HG03378 (cell line): ENCODE results near the gene LRRC4C.

Source experiments
- ATAC-seq: cut with Tn5 transposase; IDR thresholded peaks from one replicate; pipeline ENCODE4 v1.9.1; 2021; ENCODE audit warnings: mild to moderate bottlenecking, moderate library complexity; ENCODE audit not compliant: unreplicated experiment

LRRC4C gene

GRCh38 chr11:41459465-41460401, at the start of gene LRRC4C:
Gene LRRC4C (minus strand): TSS chr11:41459652.
- no peak for ATAC-seq

GRCh38 chr11:41508121-41508520, 48.7 kb upstream of the LRRC4C start:
- no peak for ATAC-seq

DNA sequence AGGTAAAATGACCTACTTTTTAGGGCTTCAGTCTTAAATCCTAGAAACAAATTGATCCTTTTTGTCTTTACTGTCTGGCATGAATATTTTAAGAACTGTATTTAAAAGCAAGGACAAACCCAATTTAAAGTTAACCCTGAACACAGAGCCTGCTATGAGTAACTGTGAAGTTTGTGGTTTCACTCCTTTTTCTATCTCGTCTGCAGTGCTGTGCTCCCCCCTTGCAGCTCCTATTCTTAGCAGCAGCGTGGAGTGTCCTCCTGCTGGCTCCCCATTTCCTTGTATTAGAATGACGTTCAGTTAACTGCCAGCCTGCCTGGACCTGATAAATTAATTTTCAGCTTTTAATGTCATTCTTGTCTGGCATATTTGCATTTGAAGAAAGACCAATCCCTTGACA, 40.0 kb upstream of the LRRC4C start:
- no peak for ATAC-seq

GRCh38 chr11:41498726-41499125, 39.3 kb upstream of the LRRC4C start:
- no peak for ATAC-seq

DNA sequence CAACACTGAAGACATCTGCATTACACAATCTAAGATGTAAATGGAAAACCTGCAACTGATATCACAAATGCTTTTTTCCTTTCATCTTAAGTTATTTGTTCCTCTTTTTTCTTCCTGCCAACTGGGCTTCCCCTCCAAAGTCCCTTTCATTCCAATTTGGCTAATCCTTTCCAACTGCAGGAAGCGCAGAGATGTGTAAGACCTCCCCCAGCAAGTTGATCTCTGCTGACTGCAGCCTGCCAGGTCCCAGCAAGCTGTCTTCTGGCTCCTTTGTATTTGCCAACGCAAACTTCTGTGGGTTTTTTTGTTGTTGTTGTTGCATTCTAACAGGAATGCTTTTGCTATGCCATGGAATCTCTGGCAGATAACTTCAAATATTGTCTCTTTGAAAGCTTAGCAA, 38.5 kb upstream of the LRRC4C start:
- no peak for ATAC-seq

- ATAC-seq = no peak
Observed at GRCh38 chr11:41494716-41495115, 35.3 kb upstream of the LRRC4C start.

DNA sequence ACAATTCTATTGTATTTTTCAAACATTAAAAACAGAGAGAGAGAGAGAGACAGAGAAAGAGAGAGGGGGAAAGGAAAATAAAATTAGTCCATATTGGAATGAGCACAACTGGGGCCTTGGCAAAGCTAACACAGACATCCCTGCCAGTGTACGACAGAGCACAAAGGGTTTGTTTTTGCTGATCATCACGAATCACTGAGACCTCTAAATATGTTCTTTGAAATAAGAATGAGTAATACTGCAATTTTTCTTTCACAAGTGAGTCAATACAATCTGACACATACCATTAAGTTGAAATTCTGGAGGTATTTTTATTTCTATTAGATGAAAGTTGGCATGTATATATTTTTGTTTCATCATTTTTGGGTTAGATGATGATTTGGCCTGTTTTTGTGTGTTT, 27.0 kb upstream of the LRRC4C start:
- no peak for ATAC-seq

DNA sequence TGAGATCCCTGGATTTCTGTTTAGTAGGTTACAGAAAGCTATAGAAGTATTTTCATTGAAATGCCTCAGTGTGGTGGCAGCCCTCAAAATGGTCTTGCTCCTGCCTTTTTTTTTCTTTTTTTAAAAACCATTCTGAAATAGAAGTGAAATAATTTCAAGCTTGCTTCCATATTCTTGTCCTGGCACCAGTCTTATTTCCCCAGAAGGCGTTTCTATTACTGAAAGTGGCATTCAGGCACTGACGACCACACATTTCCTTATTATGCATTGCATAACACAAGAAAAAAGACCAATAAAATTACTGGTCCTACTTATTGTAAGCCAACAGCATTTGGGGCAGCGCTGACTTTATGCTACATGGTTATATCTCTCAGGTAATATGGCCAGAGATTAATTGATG, 24.5 kb upstream of the LRRC4C start:
- no peak for ATAC-seq

GRCh38 chr11:41479179-41479578, 19.7 kb upstream of the LRRC4C start:
- no peak for ATAC-seq

- ATAC-seq = no peak
Observed at GRCh38 chr11:41461057-41461681, 1.7 kb upstream of the LRRC4C start.

GRCh38 chr11:41458641-41459040, 811 bp downstream of the LRRC4C start:
- ATAC-seq = no peak

DNA sequence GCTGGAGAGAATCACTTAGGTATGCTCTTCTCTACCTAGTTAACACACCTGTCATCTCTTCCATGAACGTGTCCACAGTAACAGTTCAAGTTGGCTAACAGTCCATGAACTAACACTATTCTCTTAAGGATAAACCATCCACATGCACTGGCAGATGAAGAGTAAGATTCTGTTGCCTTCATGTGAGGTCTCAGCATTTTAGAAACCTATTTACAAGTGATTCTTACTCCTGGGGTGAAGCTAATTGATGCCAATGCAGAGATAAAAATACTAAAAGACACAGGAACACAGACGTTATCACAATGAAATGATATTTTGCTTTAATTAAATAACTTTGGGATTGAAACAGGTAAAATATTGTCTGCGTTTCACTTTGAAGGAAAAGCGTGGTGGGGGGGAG, 1.3 kb downstream of the LRRC4C start:
- ATAC-seq = no peak

DNA sequence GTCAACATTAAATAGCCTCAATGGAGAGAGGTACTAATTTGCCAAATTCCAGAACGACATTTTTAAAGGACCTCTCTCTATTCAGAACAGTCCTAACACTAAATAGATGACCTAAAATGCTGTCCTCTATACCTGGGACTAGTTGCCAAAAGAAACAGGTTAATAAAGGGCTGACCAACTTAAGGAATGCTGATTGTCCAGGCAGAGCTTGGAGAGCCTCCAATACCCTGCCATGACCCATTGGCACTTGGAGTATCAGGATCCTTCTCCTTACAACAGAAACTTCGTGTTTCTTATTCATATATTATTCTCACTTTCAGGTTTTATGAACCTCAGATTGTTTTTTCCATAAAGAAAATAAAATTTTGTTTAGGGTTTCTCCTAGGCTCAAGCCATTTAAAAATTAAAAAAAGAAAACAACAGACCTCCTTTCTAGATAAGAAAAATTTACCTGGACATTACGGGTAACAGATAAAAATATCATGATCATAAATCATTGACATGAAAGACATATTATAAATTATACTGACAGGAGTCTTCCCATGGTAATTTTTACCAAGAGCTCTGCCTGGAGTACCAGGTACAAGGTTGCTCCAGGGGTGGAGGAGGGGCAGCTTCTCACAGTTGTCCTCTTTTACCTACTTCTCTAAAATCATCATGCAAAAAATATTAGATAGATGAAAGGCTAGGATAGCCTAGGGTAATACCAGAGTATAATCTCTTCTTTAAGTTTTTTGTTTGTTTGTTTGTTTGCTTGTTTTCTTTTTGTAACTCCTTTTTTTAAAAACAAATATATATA, 2.0 kb downstream of the LRRC4C start:
- no peak for ATAC-seq

- ATAC-seq = no peak
Observed at GRCh38 chr11:41456269-41456668, 3.2 kb downstream of the LRRC4C start.

GRCh38 chr11:41451011-41451410, 8.4 kb downstream of the LRRC4C start:
- no peak for ATAC-seq

DNA sequence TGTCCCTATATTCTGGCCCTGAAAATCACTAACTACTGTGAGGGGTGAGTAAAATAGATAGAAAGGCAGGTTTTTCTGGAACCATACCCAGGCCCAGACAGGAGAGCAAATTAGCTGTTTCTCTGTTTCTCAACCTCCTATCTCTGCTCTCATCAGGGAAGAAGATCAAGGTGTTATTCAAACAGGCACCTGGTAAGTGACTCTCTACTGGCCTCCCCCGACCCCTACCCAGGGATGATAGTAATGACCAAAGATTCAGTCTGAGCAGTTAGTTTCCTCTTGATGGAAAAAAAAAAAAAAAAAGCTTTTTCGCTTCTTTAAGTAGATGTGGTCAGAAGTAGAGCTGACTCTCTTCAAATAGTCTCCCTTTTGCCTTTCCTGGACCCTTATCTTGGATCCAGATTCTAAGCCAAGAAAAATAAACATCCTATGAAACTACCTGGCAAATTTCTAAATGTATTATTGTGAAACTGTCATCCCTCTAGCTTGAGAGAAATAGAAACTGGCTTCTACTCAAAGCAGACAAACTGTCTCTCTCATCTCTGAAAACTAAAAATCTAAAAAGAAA, 9.9 kb downstream of the LRRC4C start:
- no peak for ATAC-seq

DNA sequence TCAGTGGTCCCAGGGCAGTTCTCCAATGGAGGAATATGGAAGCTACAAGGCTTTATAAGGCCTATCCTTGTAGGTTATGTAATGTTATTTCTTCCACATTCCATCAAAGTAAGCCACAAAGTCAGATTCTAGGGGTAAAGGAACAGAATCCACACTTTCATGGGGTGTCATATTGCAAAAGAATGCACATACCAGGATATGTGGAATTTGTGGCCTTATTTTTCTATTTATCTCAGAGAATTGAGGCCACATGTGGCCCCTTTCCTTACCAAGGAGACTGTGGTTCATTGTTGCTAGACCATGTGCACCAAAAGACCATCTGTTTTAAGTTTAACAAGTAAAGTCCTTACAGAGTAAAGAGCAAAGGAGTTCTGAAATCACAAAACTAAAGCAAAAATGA, 12.9 kb downstream of the LRRC4C start:
- ATAC-seq = no peak

GRCh38 chr11:41446107-41446506, 13.3 kb downstream of the LRRC4C start:
- ATAC-seq = no peak

GRCh38 chr11:41437006-41437490, 22.4 kb downstream of the LRRC4C start:
- no peak for ATAC-seq

DNA sequence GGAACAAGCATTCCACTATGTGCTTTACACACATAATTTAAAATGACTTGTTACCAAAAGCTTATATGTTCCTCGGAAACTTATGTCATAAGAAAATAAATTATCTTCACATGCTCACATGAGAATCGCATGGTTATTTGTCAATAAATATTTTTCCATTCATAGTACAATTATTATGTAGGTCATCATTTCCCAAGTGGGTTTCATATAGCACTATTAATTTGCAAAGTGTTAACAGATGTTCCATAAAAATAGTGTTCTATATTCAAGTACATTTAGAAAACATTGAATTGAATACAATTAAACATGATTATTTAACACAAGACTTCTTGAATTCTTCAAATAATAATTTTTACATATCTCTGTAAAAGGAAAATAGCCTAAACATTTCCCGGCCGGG, 23.9 kb downstream of the LRRC4C start:
- no peak for ATAC-seq

DNA sequence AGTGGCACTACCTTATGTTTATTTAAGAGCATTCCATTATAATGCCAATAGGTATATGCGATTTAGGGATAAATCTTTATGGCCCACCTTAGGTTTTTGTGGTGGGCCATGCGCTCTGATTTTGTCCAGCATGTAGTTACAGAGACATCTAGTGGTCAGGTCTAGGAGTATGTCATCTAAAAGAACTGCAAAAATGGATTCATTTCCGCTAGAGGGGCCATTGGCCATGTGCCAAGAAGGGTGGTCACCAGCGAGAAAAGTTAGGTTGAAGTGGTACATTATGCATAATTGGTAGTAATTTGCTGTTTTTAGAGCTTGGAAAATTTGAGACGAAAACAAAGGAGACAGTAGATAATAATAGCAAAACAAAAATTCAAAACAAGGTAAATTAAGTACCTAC, 27.7 kb downstream of the LRRC4C start:
- ATAC-seq = no peak
